ENCODE data around the gene SCIMP.
"Not testable (repeated sequence)": the region's sequence is repeated elsewhere in the genome, so short reads cannot be mapped to it uniquely, and the experiment has no call there.

SCIMP gene

DNA sequence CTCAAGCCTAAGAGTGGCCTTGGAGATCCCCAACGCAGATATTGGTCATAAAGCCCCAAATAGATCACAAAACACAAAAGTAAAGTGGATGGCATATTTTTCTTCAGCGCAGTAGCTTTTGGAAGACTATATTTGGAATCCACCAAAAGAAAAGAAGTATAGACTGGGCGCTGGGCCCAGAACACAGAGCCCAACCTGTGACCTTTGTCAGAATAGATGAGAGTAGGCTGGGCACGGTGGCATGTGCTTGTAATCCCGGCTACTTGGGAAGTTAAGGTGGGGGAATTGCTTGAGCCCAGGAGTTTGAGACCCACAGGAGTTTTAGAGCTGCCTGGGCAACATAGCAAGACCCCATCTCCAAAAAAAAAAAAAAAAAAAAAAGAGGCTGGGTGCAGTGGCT lies 14.6 kb downstream of the SCIMP start:
- no peak for DNase-seq (ENCODE audit: low read depth)
- H3K4me3 ChIP-seq (ENCODE audit: low read depth, low read length): no peak overlapping the region
- TF ChIP-seq, protein P1, sequence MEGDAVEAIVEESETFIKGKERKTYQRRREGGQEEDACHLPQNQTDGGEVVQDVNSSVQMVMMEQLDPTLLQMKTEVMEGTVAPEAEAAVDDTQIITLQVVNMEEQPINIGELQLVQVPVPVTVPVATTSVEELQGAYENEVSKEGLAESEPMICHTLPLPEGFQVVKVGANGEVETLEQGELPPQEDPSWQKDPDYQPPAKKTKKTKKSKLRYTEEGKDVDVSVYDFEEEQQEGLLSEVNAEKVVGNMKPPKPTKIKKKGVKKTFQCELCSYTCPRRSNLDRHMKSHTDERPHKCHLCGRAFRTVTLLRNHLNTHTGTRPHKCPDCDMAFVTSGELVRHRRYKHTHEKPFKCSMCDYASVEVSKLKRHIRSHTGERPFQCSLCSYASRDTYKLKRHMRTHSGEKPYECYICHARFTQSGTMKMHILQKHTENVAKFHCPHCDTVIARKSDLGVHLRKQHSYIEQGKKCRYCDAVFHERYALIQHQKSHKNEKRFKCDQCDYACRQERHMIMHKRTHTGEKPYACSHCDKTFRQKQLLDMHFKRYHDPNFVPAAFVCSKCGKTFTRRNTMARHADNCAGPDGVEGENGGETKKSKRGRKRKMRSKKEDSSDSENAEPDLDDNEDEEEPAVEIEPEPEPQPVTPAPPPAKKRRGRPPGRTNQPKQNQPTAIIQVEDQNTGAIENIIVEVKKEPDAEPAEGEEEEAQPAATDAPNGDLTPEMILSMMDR (IDR thresholded peaks at IDR 0.05; ENCODE audit: low read depth, low read length, missing control alignments): no peak

DNA sequence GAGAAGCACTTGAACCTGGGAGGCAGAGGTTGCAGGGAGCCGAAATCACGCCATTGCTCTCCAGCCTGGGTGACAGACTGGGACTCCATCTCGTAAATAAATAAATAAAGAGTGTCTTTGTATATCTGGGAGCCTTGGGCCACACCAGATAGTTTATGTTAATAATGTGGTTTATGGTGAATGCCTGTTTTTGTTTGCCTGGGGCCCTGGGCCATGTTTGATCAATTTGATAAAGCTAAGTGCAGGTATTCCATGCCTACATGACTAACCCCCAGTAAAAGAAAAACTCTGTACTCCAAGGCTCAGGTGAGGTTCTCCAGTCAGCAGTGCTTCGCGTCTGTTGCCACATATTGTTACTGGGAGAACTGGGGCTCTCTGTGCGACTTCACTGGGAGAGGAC lies 15.1 kb downstream of the SCIMP start:
- no peak for DNase-seq (ENCODE audit: low read depth)
- TF ChIP-seq, protein P1 (IDR thresholded peaks at IDR 0.05; ENCODE audit: low read depth, low read length, missing control alignments): no peak
- no peak overlapping the region for H3K4me3 ChIP-seq (ENCODE audit: low read depth, low read length)

- not testable (repeated sequence) for H3K4me3 ChIP-seq (ENCODE audit: low read depth, low read length); DNase-seq (ENCODE audit: low read depth)
These were observed 17.1 kb downstream of the SCIMP start for GRCh38 chr17:5217562-5217961.

DNA sequence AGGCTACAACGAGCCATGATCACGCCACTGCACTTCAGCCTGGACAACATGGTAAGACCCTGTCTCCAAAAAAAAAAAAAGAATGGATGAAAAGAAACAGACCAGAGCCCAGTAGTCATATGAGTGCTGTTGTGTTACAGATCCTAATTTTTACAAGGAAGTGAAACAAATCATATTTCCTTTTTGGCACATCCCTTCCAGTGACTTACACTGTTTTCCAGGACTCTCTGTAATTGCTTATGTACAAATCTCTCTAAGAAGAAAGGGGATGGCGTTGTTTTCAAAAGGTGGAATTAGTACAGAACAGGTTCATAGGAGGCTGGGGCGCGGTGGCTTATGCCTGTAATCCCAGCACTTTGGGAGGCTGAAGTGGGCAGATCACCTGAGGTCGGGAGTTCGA lies 23.2 kb downstream of the SCIMP start:
- TF ChIP-seq, protein P1 (IDR thresholded peaks at IDR 0.05; ENCODE audit: low read depth, low read length, missing control alignments): no peak
- no peak for DNase-seq (ENCODE audit: low read depth)
- no peak overlapping the region for H3K4me3 ChIP-seq (ENCODE audit: low read depth, low read length)

GRCh38 chr17:5210614-5211252 lies 23.9 kb downstream of the SCIMP start:
- TF ChIP-seq, protein P1 (IDR thresholded peaks at IDR 0.05; ENCODE audit: low read depth, low read length, missing control alignments): no peak
- H3K4me3 ChIP-seq (ENCODE audit: low read depth, low read length): no peak overlapping the region
- no peak for DNase-seq (ENCODE audit: low read depth)

DNA sequence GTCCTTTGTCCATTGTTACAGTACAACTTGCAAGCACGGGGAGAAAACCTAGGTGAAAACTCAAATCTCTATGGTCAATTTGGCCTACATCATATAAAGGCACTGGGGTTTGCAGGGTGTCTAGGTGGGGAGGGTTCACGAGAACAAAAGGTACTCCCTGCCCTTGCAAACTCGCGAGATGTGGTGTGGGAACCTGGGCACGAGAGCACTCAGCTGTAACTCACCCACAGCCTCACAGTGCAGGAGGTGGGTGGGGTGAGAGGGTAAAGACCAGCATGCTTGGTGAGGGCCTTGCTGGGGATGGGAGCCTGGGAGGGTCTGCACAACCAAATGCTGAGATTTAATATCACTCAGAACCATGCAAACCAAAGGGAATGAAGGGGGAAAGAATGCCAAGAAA lies 24.6 kb downstream of the SCIMP start:
- no peak for DNase-seq (ENCODE audit: low read depth)

GRCh38 chr17:5209396-5209795 lies 25.3 kb downstream of the SCIMP start:
- H3K4me3 ChIP-seq (ENCODE audit: low read depth, low read length): no peak overlapping the region
- TF ChIP-seq, protein P1 (IDR thresholded peaks at IDR 0.05; ENCODE audit: low read depth, low read length, missing control alignments): no peak
- DNase-seq (ENCODE audit: low read depth): no peak

More for the DNA sequence above, 24.6 kb downstream of the SCIMP start:
- no peak overlapping the region for H3K4me3 ChIP-seq (ENCODE audit: low read depth, low read length)
- TF ChIP-seq, protein P1 (IDR thresholded peaks at IDR 0.05; ENCODE audit: low read depth, low read length, missing control alignments): no peak

Measured in GM12864 (cell line).